Gastrocnemius medialis (tissue), 4 donors: ENCODE data around the gene ABCB9.

ENCODE experiments used
- CTCF ChIP-seq, 5 experiments: fragments of 450-650 bp in 3 of 5; fragments of 200-600 bp in 2 of 5; sonication (generic) in 2 of 5; IDR thresholded peaks in 4 of 5; conservative IDR thresholded peaks in 1 of 5; 1 replicate in 4 of 5; 2 replicates in 1 of 5; pipeline ENCODE4 v1.5.1; 2016 to 2019; ENCODE audit warnings: antibody characterized with exemption in 5 of 5, mild to moderate bottlenecking in 3 of 5, moderate library complexity in 3 of 5
- POLR2A ChIP-seq, 2 donors: fragments of 450-650 bp; IDR thresholded peaks; one replicate each; pipeline ENCODE4 v1.6.1; 2017; ENCODE audit warnings: antibody characterized with exemption in 2 of 2, mild to moderate bottlenecking in 2 of 2, moderate library complexity in 2 of 2

- TF ChIP-seq CTCF (IDR thresholded peaks at IDR 0.05 in 4 of 5, conservative IDR thresholded peaks at IDR 0.05 in 1 of 5): no peak
- no peak for TF ChIP-seq POLR2A (IDR thresholded peaks at IDR 0.05)
Observed at GRCh38 chr12:122884091-122884826, 82.0 kb downstream of the ABCB9 start.
